NB4 (cell line): ENCODE results near the gene FAM161B.

Experiments
- CTCF ChIP-seq: IDR thresholded peaks from one replicate; pipeline ENCODE4 v1.5.1; 2012; ENCODE audit warnings: low read depth, low read length
- MAX ChIP-seq: IDR thresholded peaks from 2 replicates; pipeline ENCODE4 v1.6.1; 2011; ENCODE audit warnings: low read depth, low read length
- MYC ChIP-seq: IDR thresholded peaks from 2 replicates; pipeline ENCODE4 v1.6.1; 2011; ENCODE audit warnings: low read depth, low read length
- POLR2A ChIP-seq: IDR thresholded peaks from 2 replicates; pipeline ENCODE4 v1.6.1; 2011; ENCODE audit warnings: mild to moderate bottlenecking; ENCODE audit not compliant: insufficient read length; ENCODE audit errors: extremely low read depth

- TF ChIP-seq CTCF = no peak
- TF ChIP-seq POLR2A = no peak
- TF ChIP-seq MYC = no peak
- no peak for TF ChIP-seq MAX
These were observed 48.1 kb upstream of the FAM161B start for GRCh38 chr14:73997944-73998447.
